ENCODE measurements around the gene C3orf22. TPM values are rescaled to one million over a fixed set of nuclear protein-coding genes. Genes with fewer than 3 reads are reported as not detected.

C3orf22 gene
- total and polyA plus RNA-seq, 7 donors, result 0.12 TPM; not detected in 6

DNA sequence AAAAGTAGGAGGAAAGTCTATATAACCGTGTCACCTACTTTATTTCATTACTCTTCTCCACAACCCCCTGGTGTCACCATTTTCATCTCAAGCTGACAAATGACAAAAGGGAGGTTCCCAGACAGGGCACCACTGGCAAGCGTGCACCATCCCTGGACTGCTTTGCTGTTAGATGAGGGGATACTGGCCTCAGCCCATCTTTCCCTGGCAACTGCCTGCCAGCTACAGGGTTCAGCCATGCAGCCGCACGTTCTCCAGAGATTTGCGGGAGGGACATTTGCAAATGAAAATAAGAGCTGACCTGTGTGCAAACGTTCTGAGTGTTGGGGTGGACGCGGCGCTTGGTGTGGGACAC, 41.8 kb downstream of the C3orf22 start:
- no peak overlapping the region for H3K4me3 ChIP-seq
- peaks cover 3% of the 10 kb centered on the region for H3K4me1 ChIP-seq
- intact Hi-C loops (cut with DNase I), result no loop called here
- ATAC-seq (no peak), DNase-seq (no peak)
- H3K27me3 ChIP-seq (ENCODE audit: insufficient read depth in 3 of 3, low read length in 2 of 3), result no peaks in the 10 kb centered on the region
- H3K27ac ChIP-seq, result no peak overlapping the region
- WGBS, 3 donors, result 86 to 91% (median 87%) methylated on average over 9 of the region's 9 CpGs
- TF ChIP-seq, protein P1, sequence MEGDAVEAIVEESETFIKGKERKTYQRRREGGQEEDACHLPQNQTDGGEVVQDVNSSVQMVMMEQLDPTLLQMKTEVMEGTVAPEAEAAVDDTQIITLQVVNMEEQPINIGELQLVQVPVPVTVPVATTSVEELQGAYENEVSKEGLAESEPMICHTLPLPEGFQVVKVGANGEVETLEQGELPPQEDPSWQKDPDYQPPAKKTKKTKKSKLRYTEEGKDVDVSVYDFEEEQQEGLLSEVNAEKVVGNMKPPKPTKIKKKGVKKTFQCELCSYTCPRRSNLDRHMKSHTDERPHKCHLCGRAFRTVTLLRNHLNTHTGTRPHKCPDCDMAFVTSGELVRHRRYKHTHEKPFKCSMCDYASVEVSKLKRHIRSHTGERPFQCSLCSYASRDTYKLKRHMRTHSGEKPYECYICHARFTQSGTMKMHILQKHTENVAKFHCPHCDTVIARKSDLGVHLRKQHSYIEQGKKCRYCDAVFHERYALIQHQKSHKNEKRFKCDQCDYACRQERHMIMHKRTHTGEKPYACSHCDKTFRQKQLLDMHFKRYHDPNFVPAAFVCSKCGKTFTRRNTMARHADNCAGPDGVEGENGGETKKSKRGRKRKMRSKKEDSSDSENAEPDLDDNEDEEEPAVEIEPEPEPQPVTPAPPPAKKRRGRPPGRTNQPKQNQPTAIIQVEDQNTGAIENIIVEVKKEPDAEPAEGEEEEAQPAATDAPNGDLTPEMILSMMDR (IDR thresholded peaks at IDR 0.05), result no peak
- no peaks in the 10 kb centered on the region for H3K9me3 ChIP-seq
- no peaks in the 10 kb centered on the region for H3K36me3 ChIP-seq (ENCODE audit: insufficient read depth in 1 of 2, low read depth in 1 of 2)

DNA sequence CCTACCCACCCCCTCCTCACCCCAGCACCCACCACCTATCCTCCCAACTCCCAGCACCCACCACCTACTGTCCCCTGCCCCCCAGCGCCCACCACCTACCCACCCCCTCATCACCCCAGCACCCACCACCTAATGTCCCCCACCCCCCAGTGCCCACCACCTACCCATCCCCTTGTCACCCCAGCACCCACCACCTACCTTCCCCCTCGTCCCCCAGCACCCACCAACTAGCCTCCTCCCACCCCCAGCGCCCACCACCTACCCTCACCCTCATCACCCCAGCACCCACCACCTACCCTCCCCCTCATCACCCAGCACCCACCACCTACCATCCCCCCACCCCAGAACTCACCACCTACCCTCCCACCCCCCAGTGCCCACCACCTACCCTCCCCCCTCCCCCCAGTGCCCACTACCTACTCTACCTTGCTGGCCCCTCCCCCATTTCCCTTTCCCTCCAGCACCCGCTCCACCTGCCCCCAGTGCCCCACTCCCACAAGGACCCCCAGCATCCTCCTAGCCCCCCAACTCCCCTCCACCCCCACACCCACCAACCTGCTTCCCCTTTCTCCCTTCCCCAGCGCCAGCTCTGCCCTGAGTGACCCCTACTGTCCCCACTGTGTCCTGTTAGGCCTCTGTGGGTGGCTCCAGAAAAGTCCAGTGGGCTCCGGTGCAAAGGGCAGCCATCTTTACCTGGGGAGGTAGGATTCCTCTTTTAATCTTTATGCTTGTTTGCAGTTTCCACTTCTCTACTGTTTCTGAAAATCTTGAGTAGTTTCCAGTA, 42.4 kb downstream of the C3orf22 start:
- Histone ChIP-seq H3K9me3 (no peaks in the 10 kb centered on the region), H3K4me1 (peaks cover 5% of the 10 kb centered on the region), H3K4me3 (no peak overlapping the region), H3K36me3 (ENCODE audit: insufficient read depth in 1 of 2, low read depth in 1 of 2) (no peaks in the 10 kb centered on the region), H3K27ac (no peak overlapping the region), H3K27me3 (ENCODE audit: insufficient read depth in 3 of 3, low read length in 2 of 3) (no peaks in the 10 kb centered on the region)
- WGBS, 3 donors, result 85 to 94% (median 87%) methylated on average over 6 of the region's 6 CpGs
- intact Hi-C loops (cut with DNase I), result no loop called here
- DNase-seq, result peak in 1 of 2 donors; percentile 15
- TF ChIP-seq, protein P1 (IDR thresholded peaks at IDR 0.05), result no peak
- ATAC-seq, result no peak

DNA sequence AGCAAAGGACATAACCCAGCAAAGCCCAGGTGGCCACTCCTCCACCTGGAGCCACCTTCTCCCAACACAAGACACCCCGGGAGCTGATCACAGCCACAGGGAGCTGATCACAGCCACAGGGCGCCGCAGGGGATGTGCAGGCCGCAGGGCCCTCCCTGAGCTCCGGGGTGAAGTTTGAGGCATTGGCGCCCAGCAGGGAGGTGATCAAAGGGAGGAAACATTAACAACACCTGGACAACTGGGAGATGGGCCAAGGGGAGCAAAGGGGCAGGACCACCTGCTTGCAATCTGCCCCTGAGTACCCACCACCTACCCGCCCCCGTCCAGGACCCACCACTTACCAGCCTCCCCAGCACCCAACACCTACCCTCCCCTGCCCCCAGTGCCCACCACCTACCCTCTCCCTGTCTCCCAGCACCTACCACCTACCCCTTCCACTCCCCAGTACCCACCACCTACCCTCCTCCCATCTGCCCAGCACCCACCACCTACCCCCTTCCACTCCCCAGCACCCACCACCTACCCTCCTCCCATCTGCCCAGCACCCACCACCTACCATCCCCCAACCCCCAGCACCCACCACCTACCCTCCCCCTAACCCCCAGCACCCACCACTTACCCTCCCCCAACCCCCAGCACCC, 43.5 kb downstream of the C3orf22 start:
- Histone ChIP-seq H3K4me3 (no peak overlapping the region), H3K27me3 (ENCODE audit: insufficient read depth in 3 of 3, low read length in 2 of 3) (no peaks in the 10 kb centered on the region), H3K27ac (no peak overlapping the region), H3K4me1 (peaks cover 5% of the 10 kb centered on the region), H3K9me3 (no peaks in the 10 kb centered on the region), H3K36me3 (ENCODE audit: insufficient read depth in 1 of 2, low read depth in 1 of 2) (no peaks in the 10 kb centered on the region)
- DNase-seq (peak in 1 of 2 donors; percentile 41), ATAC-seq (no peak)
- intact Hi-C loops (cut with DNase I), result no loop called here
- 85 to 89% (median 85%) methylated on average over 7 to 8 of the region's 8 CpGs for WGBS, 3 donors
- TF ChIP-seq, protein P1 (IDR thresholded peaks at IDR 0.05), result no peak

DNA sequence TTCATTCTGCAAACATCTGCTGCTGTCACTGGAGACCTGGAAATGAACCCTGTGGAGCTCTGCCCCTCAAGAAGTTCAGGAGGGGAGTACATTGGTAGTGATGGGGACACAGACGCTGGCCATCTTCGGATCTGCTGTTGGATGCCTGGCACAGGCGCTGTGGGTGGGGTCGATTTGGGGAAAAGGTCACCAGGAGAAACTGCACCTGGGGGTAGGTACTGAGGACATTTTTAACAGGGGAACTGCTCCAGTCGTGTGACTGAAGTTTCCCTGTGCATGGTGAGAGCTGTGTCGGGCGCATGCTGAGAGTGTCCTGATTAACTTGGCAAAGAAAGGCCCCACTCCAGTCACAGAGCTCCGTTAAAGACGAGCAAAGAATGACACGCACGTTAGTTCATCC, 44.6 kb downstream of the C3orf22 start:
- no peaks in the 10 kb centered on the region for H3K27me3 ChIP-seq (ENCODE audit: insufficient read depth in 3 of 3, low read length in 2 of 3)
- no peaks in the 10 kb centered on the region for H3K9me3 ChIP-seq
- 86 to 88% (median 87%) methylated on average over 11 of the region's 11 CpGs for WGBS, 3 donors
- H3K4me1 ChIP-seq, result peaks cover 5% of the 10 kb centered on the region
- H3K27ac ChIP-seq, result no peak overlapping the region
- DNase-seq (peak in 1 of 2 donors; percentile 36), ATAC-seq (no peak)
- no peak overlapping the region for H3K4me3 ChIP-seq
- intact Hi-C loops (cut with DNase I), result no loop called here
- TF ChIP-seq, protein P1 (IDR thresholded peaks at IDR 0.05), result no peak
- H3K36me3 ChIP-seq (ENCODE audit: insufficient read depth in 1 of 2, low read depth in 1 of 2), result no peaks in the 10 kb centered on the region

Measured in psoas muscle (tissue), 8 donors.